Muscle layer of duodenum (tissue), 2 donors: ENCODE data around the gene HOXB7.

Experiments
- H3K27ac ChIP-seq: one replicate; pipeline ENCODE4 v1.7.0; 2013; ENCODE audit warnings: mild to moderate bottlenecking, low read length
- H3K27me3 ChIP-seq: one replicate; pipeline ENCODE4 v1.7.0; 2013; ENCODE audit warnings: low read depth, mild to moderate bottlenecking, control low read depth, low read length
- H3K36me3 ChIP-seq, 2 donors: one replicate each; pipeline ENCODE4 v1.7.0; 2013; ENCODE audit warnings: low read length in 2 of 2, control low read depth in 1 of 2, mild to moderate bottlenecking in 1 of 2; ENCODE audit not compliant: insufficient read depth in 2 of 2, control insufficient read depth in 1 of 2
- H3K4me1 ChIP-seq, 2 donors: one replicate each; pipeline ENCODE4 v1.7.0; 2013; ENCODE audit warnings: low read length in 2 of 2, mild to moderate bottlenecking in 2 of 2, control low read depth in 1 of 2, moderate library complexity in 1 of 2; ENCODE audit not compliant: insufficient read depth in 2 of 2, control insufficient read depth in 1 of 2
- H3K4me3 ChIP-seq, 2 donors: one replicate each; pipeline ENCODE4 v1.7.0; 2013; ENCODE audit warnings: low read length in 2 of 2, low read depth in 1 of 2, mild to moderate bottlenecking in 1 of 2
- H3K9me3 ChIP-seq, 2 donors: one replicate each; pipeline ENCODE4 v1.7.0; 2013; ENCODE audit warnings: low read length in 2 of 2, control low read depth in 1 of 2, mild to moderate bottlenecking in 1 of 2; ENCODE audit not compliant: control insufficient read depth in 1 of 2
- donor health status: healthy.

Gene HOXB7

GRCh38 chr17:48633266-48633677 lies 22.5 kb upstream of the HOXB7 start:
- peaks cover 98% of the 10 kb centered on the region for H3K27me3 ChIP-seq
- H3K27ac ChIP-seq: no peak overlapping the region
- H3K36me3 ChIP-seq: no peaks in the 10 kb centered on the region
- H3K4me1 ChIP-seq: no peaks in the 10 kb centered on the region
- no peaks in the 10 kb centered on the region for H3K9me3 ChIP-seq
- H3K4me3 ChIP-seq: no peak overlapping the region

DNA sequence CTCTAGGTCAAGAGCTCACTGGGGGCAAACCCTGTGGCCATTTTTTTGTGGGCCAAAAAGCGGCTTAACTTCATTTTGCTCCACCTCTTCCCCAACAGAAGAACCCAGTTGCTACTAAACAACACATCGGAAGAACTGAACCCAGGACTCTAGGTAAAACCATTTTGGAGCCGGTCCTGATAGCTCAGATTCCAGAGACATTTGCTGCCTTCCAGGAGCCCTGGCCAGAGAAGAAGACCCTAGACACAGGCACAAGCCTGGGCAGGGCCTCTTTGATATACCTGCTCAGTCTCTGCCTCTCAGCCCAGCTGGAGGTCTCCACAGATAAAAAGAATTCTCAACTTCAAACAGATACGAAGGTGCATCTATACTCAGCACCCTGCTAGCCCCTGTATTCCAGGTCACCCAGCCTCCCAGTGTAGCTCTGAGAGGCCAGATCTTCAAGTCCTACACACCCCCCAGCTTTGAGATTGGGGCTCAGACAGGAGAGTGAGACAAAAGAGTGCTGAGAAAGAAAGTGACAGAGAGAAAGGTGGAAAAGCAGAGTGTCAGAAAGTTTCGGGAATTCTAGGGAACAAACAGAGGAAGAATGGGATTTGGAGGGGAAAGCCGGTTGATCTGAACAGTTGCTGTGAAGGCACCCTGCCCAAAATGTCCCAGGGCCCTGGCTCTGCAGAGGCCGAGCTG lies 21.9 kb upstream of the HOXB7 start:
- Histone ChIP-seq H3K9me3 (no peaks in the 10 kb centered on the region), H3K4me1 (no peaks in the 10 kb centered on the region), H3K27ac (no peak overlapping the region), H3K4me3 (no peak overlapping the region), H3K36me3 (no peaks in the 10 kb centered on the region), H3K27me3 (peaks cover 98% of the 10 kb centered on the region)

- Histone ChIP-seq H3K4me1 (peaks cover 0 to under 1% of the 10 kb centered on the region in 2 donors), H3K36me3 (no peaks in the 10 kb centered on the region), H3K9me3 (no peaks in the 10 kb centered on the region), H3K27ac (no peak overlapping the region), H3K4me3 (no peak overlapping the region), H3K27me3 (peaks cover 98% of the 10 kb centered on the region)
Observed at GRCh38 chr17:48631693-48632578, 21.1 kb upstream of the HOXB7 start.

GRCh38 chr17:48630925-48631692 lies 20.3 kb upstream of the HOXB7 start:
- Histone ChIP-seq H3K9me3 (no peaks in the 10 kb centered on the region), H3K36me3 (no peaks in the 10 kb centered on the region), H3K4me1 (peaks cover 0 to 7% of the 10 kb centered on the region in 2 donors), H3K27me3 (peaks cover 98% of the 10 kb centered on the region), H3K4me3 (no peak overlapping the region), H3K27ac (no peak overlapping the region)

GRCh38 chr17:48630009-48630924 lies 19.4 kb upstream of the HOXB7 start:
- H3K9me3 ChIP-seq: no peaks in the 10 kb centered on the region
- peaks cover 0 to 15% of the 10 kb centered on the region in 2 donors for H3K4me1 ChIP-seq
- no peak overlapping the region for H3K4me3 ChIP-seq
- no peak overlapping the region for H3K27ac ChIP-seq
- peaks cover 97% of the 10 kb centered on the region for H3K27me3 ChIP-seq
- H3K36me3 ChIP-seq: no peaks in the 10 kb centered on the region

GRCh38 chr17:48629411-48629759 lies 18.6 kb upstream of the HOXB7 start:
- H3K4me1 ChIP-seq: peaks cover 0 to 23% of the 10 kb centered on the region in 2 donors
- H3K27ac ChIP-seq: no peak overlapping the region
- H3K36me3 ChIP-seq: no peaks in the 10 kb centered on the region
- H3K27me3 ChIP-seq: peaks cover 97% of the 10 kb centered on the region
- H3K9me3 ChIP-seq: no peaks in the 10 kb centered on the region
- no peak overlapping the region for H3K4me3 ChIP-seq

DNA sequence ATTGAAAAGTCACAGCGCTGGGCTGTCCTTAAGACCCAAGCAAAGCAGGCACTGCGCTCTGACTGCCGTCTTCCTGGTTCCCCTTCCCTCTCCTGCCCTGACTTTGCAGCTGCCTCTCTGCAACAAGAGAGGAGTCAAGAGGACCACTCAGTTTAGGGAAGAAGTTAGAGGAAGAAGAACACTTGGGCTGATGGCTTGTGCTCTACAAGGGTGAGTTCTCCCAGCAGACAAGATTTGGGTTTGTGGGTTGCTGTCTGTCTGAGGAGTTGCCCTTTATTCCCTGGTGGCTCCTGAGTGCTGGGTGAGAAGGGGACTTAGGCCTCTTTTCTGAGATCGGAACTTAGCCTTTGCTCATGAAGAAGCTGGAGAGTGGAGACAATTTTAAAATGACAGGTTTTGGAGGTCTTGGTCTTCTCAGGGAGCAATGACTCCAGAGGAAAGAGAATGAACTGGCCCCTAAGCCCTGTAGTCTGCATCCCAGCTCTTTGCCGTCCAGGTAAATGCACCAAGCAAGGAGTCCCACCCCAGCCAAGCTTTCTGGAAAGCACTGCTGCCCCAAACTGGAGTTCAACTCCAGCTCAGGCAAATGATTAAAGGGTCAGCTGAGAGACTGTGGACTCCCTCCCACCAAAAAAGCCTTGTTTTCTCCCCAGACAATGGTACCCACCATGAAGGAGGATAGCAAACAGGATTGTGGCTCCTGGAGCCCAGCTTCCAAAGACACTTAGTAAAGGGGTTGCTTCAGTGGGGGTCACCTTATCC lies 18.0 kb upstream of the HOXB7 start:
- Histone ChIP-seq H3K4me1 (peaks cover 0 to 23% of the 10 kb centered on the region in 2 donors), H3K27me3 (peaks cover 97% of the 10 kb centered on the region), H3K9me3 (no peaks in the 10 kb centered on the region), H3K27ac (no peak overlapping the region), H3K36me3 (no peaks in the 10 kb centered on the region), H3K4me3 (no peak overlapping the region)

DNA sequence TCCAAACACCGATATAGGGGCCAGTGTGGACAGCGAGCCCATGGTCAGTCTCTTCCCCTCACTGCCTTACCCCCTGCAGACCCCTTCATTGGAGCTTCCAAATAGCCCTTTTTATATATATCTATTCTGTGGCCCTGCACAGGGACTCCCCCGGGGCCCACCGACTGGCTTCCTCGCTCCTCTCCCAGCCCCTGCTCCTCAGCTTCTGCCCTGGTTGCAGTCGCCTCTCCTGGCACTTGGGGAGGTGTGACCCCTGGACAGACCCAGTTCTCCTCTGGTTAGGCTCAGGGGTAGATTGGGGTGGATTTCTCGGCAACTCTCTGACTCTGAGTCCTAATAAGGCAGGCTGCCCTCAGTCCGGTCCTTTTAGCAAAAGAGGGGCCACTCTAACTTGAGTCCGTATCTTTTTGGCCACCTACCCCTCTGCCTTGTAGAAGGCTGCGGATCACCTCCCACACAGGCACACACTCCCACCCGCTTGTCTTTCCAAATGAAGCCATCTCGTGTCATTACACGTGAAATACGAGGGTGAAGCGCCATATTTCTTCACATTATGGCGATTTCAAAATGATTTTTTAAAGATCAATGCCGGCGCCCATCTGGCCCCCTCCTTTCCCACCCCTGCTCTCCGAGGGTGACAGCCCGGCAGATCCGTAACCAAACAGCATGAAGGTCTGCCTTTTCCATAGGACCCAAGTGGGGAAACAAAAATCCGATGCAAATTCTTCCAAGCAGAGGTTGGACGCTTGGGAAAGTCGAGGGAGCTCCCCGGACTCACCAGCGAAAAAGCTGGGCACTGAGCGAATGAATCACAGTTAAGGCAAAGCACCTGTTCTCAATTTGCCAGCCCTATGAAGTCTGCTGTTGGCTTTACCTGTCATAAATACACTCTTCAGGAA lies 17.1 kb upstream of the HOXB7 start:
- no peak overlapping the region for H3K27ac ChIP-seq
- peaks cover 0 to 23% of the 10 kb centered on the region in 2 donors for H3K4me1 ChIP-seq
- H3K4me3 ChIP-seq: no peak overlapping the region
- no peaks in the 10 kb centered on the region for H3K36me3 ChIP-seq
- no peaks in the 10 kb centered on the region for H3K9me3 ChIP-seq
- H3K27me3 ChIP-seq: peaks cover 97% of the 10 kb centered on the region

DNA sequence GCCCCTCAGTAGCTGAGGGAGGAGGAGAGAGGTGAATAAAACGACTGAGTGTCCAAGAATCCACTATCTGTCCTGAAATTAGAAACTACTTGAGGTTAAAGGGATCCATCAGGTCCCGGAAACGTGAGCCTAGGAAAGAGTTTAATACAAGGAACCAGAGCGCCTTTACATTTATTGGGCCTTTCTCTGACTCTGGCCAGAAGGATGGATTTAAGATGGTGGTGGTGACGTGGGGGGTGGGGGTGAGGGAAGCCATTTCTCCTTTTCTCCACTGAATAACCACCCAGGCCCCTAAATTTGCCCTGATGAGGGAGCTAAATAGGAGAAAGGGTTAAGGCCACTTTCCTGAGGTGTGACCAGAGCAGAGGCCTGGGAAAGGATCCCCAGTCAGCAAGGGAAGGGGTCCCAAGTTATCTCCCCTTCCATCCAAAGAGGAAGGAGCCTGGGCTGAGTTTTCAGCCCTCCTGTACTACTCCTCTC lies 16.3 kb upstream of the HOXB7 start:
- H3K4me1 ChIP-seq: peaks cover 0 to 23% of the 10 kb centered on the region in 2 donors
- no peaks in the 10 kb centered on the region for H3K9me3 ChIP-seq
- H3K27ac ChIP-seq: no peak overlapping the region
- H3K27me3 ChIP-seq: peaks cover 97% of the 10 kb centered on the region
- no peaks in the 10 kb centered on the region for H3K36me3 ChIP-seq
- H3K4me3 ChIP-seq: no peak overlapping the region
